Brain microvascular endothelial cell (primary cell): ENCODE data around the gene IRF2BPL.

Experiments
- DNase-seq: peaks from one replicate; pipeline ENCODE4 v3.0.0-alpha.2; 2020
- H3K27ac ChIP-seq: fragments of 250-450 bp; sonication (Bioruptor Pico); 2 replicates; pipeline ENCODE4 v1.5.1; 2020; ENCODE audit warnings: mild to moderate bottlenecking, moderate library complexity
- H3K27me3 ChIP-seq: fragments of 250-450 bp; sonication (Bioruptor Pico); replicated peaks from 2 replicates; pipeline ENCODE4 v1.5.1; 2020; ENCODE audit warnings: mild to moderate bottlenecking
- H3K36me3 ChIP-seq: fragments of 250-450 bp; sonication (Bioruptor Pico); replicated peaks from 2 replicates; pipeline ENCODE4 v1.5.1; 2020; ENCODE audit warnings: mild to moderate bottlenecking
- H3K4me3 ChIP-seq: 2 replicates; pipeline ENCODE4 v1.5.1; 2011; ENCODE audit warnings: low read depth, mild to moderate bottlenecking, control low read depth, low read length, moderate library complexity
- in situ Hi-C: cut with HindIII; loops from 2 replicates; pipeline ENCODE4 v1.10.0; 2017; ENCODE audit warnings: low sequenced_read_pairs, low pct_ligation_motif_present
- TF ChIP-seq, protein P1 (sequence below): IDR thresholded peaks from 2 replicates; pipeline ENCODE4 v1.5.1; 2011; ENCODE audit warnings: low read depth, mild to moderate bottlenecking, moderate library complexity, low read length, control low read depth, inconsistent platforms; ENCODE audit errors: missing control alignments

IRF2BPL gene

GRCh38 chr14:76996563-76997146 lies 31.9 kb downstream of the IRF2BPL start:
- no peaks in the 10 kb centered on the region for H3K27me3 ChIP-seq
- no peak for DNase-seq
- H3K27ac ChIP-seq: no peak overlapping the region
- TF ChIP-seq, protein P1, sequence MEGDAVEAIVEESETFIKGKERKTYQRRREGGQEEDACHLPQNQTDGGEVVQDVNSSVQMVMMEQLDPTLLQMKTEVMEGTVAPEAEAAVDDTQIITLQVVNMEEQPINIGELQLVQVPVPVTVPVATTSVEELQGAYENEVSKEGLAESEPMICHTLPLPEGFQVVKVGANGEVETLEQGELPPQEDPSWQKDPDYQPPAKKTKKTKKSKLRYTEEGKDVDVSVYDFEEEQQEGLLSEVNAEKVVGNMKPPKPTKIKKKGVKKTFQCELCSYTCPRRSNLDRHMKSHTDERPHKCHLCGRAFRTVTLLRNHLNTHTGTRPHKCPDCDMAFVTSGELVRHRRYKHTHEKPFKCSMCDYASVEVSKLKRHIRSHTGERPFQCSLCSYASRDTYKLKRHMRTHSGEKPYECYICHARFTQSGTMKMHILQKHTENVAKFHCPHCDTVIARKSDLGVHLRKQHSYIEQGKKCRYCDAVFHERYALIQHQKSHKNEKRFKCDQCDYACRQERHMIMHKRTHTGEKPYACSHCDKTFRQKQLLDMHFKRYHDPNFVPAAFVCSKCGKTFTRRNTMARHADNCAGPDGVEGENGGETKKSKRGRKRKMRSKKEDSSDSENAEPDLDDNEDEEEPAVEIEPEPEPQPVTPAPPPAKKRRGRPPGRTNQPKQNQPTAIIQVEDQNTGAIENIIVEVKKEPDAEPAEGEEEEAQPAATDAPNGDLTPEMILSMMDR: no peak
- H3K36me3 ChIP-seq: no peaks in the 10 kb centered on the region
- no peak overlapping the region for H3K4me3 ChIP-seq
- in situ Hi-C loops: no loop called here

DNA sequence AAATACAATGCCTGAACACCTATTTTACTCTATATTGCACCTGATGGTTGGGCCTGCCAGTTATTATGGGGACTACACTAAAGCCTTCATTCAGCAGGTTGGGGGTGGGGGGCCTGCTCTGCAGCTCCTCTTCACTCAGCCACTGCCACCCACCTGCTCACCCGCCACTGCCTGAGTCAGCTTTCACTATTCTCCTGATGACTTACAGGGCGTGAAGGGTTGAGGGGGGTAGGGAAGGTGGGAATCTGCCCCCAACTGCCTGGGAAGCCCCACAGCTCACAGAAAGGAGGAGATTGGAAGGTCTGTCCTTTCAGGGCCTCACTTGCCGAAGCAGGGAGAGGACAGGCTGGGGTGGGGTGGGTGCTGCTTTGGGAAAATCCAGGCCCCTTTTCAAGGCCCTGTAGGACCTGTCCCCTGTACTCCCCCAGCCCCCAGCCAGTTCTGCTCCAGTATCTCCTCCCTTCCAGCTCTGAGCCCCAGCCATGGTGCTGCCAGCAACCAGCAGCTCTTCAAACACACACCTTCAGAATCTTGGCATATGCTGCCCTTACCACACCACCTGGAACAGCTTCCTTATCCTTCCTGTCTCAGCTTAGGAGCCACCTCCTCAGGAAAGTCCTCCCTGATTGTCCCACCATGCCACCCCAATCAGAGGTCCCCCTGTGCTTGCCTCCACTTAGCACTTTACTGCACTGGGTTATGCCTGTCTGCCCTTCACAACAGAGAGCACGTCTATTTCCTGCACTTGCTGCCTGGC lies 33.1 kb downstream of the IRF2BPL start:
- in situ Hi-C loops: no loop called here
- H3K27ac ChIP-seq: no peak overlapping the region
- DNase-seq: no peak
- H3K4me3 ChIP-seq: no peak overlapping the region
- no peaks in the 10 kb centered on the region for H3K36me3 ChIP-seq
- TF ChIP-seq, protein P1: no peak
- H3K27me3 ChIP-seq: no peaks in the 10 kb centered on the region

DNA sequence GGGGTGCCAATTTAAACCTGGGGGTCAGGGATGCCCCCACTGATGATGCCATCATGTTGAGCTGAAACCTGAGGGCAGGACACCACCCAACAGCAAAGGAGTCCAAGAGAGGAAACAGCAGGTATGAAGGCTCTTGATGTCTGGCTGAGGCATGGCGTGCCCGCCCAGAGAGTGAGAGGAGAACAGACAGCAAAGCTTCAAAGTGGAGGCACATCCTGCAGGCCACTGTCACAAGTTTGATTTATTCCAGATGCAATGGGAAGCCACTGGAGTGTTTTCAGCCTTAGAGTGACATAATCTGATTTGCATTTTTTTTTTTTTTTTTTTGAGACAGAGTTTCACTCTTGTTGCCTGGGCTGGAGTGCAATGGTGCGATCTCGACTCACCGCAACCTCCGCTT lies 34.8 kb downstream of the IRF2BPL start:
- no peak overlapping the region for H3K4me3 ChIP-seq
- no peak overlapping the region for H3K27ac ChIP-seq
- TF ChIP-seq, protein P1: no peak
- no peaks in the 10 kb centered on the region for H3K36me3 ChIP-seq
- in situ Hi-C loops: no loop called here
- DNase-seq: no peak
- H3K27me3 ChIP-seq: no peaks in the 10 kb centered on the region

- DNase-seq: no peak
- Histone ChIP-seq H3K27me3 (no peaks in the 10 kb centered on the region), H3K27ac (no peak overlapping the region), H3K36me3 (no peaks in the 10 kb centered on the region), H3K4me3 (no peak overlapping the region)
- in situ Hi-C loops: no loop called here
- TF ChIP-seq, protein P1: no peak
These were observed 38.4 kb downstream of the IRF2BPL start for GRCh38 chr14:76990084-76990483.

DNA sequence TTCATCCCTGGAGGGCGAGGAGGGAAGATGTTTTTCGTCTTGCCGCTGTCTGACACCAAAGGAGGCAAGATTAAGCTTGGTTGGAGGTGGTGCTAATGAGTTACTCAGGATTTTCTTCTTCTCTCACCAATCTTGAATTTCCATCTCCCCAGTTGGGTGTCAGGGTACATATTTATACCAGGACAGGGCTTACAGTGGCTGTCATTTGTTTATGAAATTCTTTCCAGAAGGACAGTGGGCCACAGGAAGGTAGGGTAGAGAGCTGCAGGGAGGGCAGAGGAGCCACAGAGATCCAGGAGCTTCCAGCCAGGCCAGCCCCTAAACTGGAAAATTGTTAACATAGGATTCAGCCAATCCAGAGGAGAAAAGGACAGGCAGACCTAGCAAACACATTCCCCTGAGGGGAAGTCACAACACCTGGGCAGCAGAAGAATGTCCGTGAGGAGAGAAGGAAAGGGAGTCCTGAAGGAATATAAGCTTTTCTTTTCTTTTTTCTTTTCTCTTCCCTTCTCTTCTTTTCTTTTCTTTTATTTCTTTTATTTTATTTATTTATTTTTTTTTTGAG lies 40.5 kb downstream of the IRF2BPL start:
- in situ Hi-C loops: no loop called here
- H3K27me3 ChIP-seq: no peaks in the 10 kb centered on the region
- DNase-seq: no peak
- H3K27ac ChIP-seq: no peak overlapping the region
- TF ChIP-seq, protein P1: no peak
- no peak overlapping the region for H3K4me3 ChIP-seq
- H3K36me3 ChIP-seq: no peaks in the 10 kb centered on the region
